Urinary bladder (tissue), 4 donors: ENCODE measurements around the gene DACT2. TPM values are rescaled to one million over a fixed set of nuclear protein-coding genes. Genes with fewer than 3 reads are reported as not detected.
"Not testable (repeated sequence)": the region's sequence is repeated elsewhere in the genome, so short reads cannot be mapped to it uniquely, and the experiment has no call there.

Experiments
- DNase-seq: peaks from one replicate; pipeline ENCODE4 v3.0.0-alpha.2; 2015; ENCODE audit errors: extremely low spot score
- H3K27ac ChIP-seq: one replicate; pipeline ENCODE4 v1.5.1; 2013; ENCODE audit warnings: low read depth, mild to moderate bottlenecking, moderate library complexity
- H3K36me3 ChIP-seq: one replicate; pipeline ENCODE4 v1.6.1; 2013; ENCODE audit warnings: mild to moderate bottlenecking, moderate library complexity; ENCODE audit not compliant: insufficient read depth
- H3K4me1 ChIP-seq: one replicate; pipeline ENCODE4 v1.6.1; 2013; ENCODE audit warnings: mild to moderate bottlenecking, moderate library complexity; ENCODE audit not compliant: insufficient read depth
- H3K4me3 ChIP-seq: one replicate; pipeline ENCODE4 v1.5.1; 2013; ENCODE audit warnings: low read depth, low read length
- WGBS: extraction: QIAGEN DNeasy Blood & Tissue Kit; methylation state at CpG from one replicate; pipeline ENCODE4 v1.1.7; 2013; 5-methylcytosine and 5-hydroxymethylcytosine counted together
- polyA plus RNA-seq: library from polyadenylated mRNA; stranded (reverse); fragments of 200-250 nt; gene quantifications from one replicate; pipeline ENCODE4 v1.2.3, GENCODE V29; 2013
- total RNA-seq: library from RNA; depleted of rRNA; stranded (reverse); fragments of >200 nt; gene quantifications from one replicate; pipeline ENCODE4 v1.2.3, GENCODE V29; 2014
- donor health status: healthy with polysubstance abuse.
- donor health status: healthy.

Gene DACT2
- total and polyA plus RNA-seq, 2 donors: 0.60 to 4.0 TPM

DNA sequence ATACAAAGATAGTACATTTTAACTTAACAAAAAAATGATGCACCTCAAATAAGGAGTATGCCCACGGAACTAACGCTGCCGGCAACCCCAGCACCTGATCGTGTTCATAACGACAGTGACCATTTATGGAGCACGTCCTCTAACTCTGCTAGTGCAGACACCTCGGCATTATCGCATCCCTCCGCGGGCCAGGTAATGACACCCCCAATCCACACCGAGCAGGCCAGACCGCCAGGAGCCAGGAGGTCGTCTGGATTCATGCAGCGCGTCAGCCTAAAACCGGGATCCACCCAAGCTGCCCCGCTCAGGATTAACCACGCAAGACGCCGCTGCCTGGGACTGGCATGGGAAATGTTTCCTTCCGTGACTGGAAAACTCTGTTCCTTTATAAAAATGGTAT, 34.1 kb downstream of the DACT2 start:
- WGBS: 96% methylated on average over 21 of the region's 21 CpGs
- Histone ChIP-seq H3K36me3 (no peaks in the 10 kb centered on the region), H3K27ac (no peak overlapping the region), H3K4me1 (no peaks in the 10 kb centered on the region), H3K4me3 (no peak overlapping the region)
- DNase-seq: no peak

DNA sequence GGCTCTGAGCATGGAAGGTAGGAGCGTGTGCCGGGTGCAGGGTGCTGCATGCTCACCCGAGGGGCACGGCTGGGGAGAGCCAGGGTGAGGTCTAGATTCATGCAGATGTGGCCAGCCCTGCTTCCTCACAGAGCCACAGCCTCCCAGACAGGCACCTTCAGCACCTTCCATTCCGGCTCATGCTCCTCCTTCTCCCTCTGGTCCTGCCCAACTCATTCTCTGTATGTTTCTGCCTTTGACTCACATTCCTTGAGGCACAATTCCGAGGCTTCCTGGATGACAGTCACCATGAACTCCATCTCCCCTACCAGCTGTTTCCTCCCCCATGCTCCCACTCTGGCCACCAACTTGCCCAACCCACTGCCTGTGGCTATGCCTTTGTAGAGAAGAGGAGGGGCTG, 35.4 kb downstream of the DACT2 start:
- no peaks in the 10 kb centered on the region for H3K36me3 ChIP-seq
- H3K4me1 ChIP-seq: no peaks in the 10 kb centered on the region
- no peak overlapping the region for H3K4me3 ChIP-seq
- no peak overlapping the region for H3K27ac ChIP-seq
- no peak for DNase-seq
- WGBS: 93% methylated on average over 6 of the region's 6 CpGs

- H3K36me3 ChIP-seq: no peaks in the 10 kb centered on the region
- 94% methylated on average over 14 of the region's 14 CpGs for WGBS
- H3K27ac ChIP-seq: no peak overlapping the region
- H3K4me1 ChIP-seq: no peaks in the 10 kb centered on the region
- DNase-seq: no peak
- H3K4me3 ChIP-seq: no peak overlapping the region
Observed at GRCh38 chr6:168283686-168284025, 35.9 kb downstream of the DACT2 start.

- no peak overlapping the region for H3K4me3 ChIP-seq
- no peak overlapping the region for H3K27ac ChIP-seq
- H3K36me3 ChIP-seq: no peaks in the 10 kb centered on the region
- WGBS: 93% methylated on average over 20 of the region's 20 CpGs
- DNase-seq: no peak
- no peaks in the 10 kb centered on the region for H3K4me1 ChIP-seq
Observed at GRCh38 chr6:168282985-168283685, 36.4 kb downstream of the DACT2 start.

DNA sequence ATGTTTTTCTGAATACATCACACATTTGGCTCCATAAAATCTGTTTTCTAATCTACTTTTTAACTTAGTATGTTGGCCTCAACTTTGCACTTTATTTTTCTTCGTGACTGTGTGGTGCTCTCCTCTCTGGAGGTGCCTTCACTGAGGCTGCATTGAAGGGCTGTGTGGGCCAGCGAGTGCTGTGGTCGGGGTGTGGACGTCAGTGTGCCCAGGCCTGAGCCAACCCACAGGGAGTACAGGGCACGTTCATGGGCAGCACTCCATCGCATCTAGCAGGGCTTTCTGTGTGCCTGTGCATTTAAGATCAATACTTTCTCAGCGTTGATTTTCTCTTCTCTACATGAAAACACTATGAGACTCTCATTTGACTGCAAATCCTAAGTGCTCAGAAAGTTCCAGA, 37.8 kb downstream of the DACT2 start:
- no peaks in the 10 kb centered on the region for H3K4me1 ChIP-seq
- no peak overlapping the region for H3K27ac ChIP-seq
- no peak for DNase-seq
- WGBS: 87% methylated on average over 7 of the region's 7 CpGs
- H3K36me3 ChIP-seq: no peaks in the 10 kb centered on the region
- H3K4me3 ChIP-seq: no peak overlapping the region

- WGBS: 96% methylated on average over 13 of the region's 13 CpGs
Observed at GRCh38 chr6:168281314-168281713, 38.3 kb downstream of the DACT2 start.

DNA sequence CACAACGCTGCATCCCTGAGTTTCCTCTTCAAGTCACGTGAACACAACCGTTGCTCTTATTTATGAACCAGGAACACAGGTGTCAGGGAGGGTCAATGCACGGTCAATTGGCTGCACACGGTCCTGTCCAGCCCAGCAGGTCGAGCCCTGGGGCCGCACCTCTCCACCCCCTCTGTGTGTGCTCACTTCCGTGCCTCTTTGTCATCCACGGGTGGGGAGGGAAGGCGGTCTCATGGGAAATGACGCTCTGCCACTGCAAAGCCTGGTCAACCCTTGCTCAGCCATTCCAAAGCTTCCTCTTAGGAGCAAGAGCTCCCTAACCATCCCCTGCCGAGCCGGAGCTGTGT, 38.7 kb downstream of the DACT2 start:
- Histone ChIP-seq H3K36me3 (no peaks in the 10 kb centered on the region), H3K4me3 (no peak overlapping the region), H3K27ac (no peak overlapping the region), H3K4me1 (no peaks in the 10 kb centered on the region)
- DNase-seq: no peak
- 76% methylated on average over 13 of the region's 13 CpGs for WGBS

More at GRCh38 chr6:168281314-168281713, 38.3 kb downstream of the DACT2 start:
- not testable (repeated sequence) for H3K4me3 ChIP-seq, H3K4me1 ChIP-seq, DNase-seq, H3K36me3 ChIP-seq, H3K27ac ChIP-seq

DNA sequence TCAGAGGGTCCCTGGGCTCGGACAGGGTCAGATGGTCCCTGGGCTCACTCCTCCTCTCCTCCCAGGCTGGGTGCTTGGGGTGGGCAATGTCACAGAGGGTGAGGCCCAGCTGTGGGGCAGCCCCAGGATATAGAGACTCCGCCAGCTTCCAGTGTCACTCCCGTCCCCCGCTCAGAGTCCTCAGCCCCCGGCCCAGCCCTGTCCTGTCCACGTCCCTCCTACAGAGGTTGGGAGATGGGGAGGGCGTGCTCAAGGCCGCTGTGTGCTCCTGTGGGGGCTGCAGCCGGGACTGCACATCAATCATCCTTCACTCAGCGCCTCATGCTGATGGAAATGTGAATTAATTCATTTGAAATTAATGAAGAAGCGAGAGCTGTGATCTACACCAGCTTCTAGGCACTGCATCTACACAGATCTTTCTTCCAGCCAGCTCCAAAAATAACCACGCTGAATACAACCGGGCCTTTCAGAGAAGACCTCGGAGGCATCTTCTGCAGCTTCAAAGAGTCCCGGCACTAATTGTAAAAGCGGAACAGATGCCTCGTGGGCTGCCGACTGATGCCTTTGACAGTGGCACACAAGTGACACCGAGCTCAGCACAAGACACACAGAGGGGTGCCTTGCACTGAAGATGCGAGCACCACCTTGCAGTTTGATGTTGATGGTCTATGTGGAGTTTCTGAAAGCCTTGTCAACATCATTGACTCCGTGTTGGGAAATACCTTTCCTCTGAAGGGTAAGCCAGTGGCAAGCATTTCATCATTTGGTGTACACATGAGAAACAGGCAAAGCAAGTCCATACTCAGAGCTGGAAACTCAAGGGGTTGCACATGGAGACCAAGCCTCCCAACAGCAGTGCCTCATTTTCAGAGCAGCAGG, 39.3 kb downstream of the DACT2 start:
- 80% methylated on average over 21 of the region's 21 CpGs for WGBS

DNA sequence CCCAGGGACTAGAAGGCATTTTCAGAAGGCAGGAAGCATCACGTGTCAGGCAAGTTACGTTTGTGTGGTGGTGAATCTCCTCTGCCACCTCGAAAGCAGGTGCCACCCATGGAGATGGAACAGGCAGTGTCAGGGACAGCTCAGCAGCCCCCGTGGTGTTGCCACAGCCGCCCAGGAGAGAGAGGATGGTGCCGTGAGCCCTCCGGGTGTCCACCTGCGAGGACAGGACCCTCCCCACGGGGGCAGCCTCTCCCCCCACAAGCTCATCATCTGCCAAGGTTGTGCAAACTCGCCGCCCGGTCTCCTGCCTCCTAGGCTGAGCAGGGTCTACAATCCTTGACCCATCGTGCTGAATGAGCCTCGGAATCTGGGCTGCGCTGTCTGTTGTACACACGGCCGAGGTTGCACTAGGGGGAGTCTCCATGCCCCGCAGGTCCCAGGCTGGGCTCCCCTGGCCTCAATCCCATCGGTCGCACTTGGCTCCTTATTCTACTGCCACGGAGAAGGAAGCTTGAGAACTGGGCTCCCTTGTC, 40.1 kb downstream of the DACT2 start:
- H3K27ac ChIP-seq: no peak overlapping the region
- WGBS: 85% methylated on average over 21 of the region's 21 CpGs
- no peak for DNase-seq
- no peaks in the 10 kb centered on the region for H3K4me1 ChIP-seq
- no peaks in the 10 kb centered on the region for H3K36me3 ChIP-seq
- H3K4me3 ChIP-seq: no peak overlapping the region

More for the DNA sequence above, 39.3 kb downstream of the DACT2 start:
- H3K36me3 ChIP-seq: no peaks in the 10 kb centered on the region
- no peaks in the 10 kb centered on the region for H3K4me1 ChIP-seq
- H3K4me3 ChIP-seq: no peak overlapping the region
- DNase-seq: no peak
- no peak overlapping the region for H3K27ac ChIP-seq

- no peak overlapping the region for H3K27ac ChIP-seq
- H3K4me1 ChIP-seq: no peaks in the 10 kb centered on the region
- no peak overlapping the region for H3K4me3 ChIP-seq
- DNase-seq: no peak
- H3K36me3 ChIP-seq: no peaks in the 10 kb centered on the region
- WGBS: 78% methylated on average over 15 of the region's 15 CpGs
Observed at GRCh38 chr6:168278904-168279303, 40.7 kb downstream of the DACT2 start.

DNA sequence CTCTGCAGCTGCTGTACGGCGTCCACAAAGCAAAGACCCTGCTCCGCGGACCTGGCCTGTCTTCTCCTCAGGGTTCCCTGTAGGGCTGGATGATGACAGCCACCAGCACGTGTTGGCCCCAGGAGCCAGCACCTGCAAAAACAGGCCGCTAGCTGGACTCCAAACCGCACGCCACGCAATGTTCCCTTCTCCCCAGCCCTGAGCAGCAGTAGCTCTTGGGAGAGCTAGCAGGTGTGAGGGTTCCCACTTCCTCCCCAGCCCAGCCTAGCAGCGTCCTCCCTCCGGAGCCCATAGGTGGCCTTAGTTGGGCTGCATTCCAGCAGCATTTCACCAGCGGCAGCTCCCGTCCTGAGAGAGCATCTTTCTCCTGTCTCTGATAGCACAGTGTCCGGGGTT, 42.3 kb downstream of the DACT2 start:
- WGBS: 82% methylated on average over 14 of the region's 14 CpGs
- H3K27ac ChIP-seq: no peak overlapping the region

DNA sequence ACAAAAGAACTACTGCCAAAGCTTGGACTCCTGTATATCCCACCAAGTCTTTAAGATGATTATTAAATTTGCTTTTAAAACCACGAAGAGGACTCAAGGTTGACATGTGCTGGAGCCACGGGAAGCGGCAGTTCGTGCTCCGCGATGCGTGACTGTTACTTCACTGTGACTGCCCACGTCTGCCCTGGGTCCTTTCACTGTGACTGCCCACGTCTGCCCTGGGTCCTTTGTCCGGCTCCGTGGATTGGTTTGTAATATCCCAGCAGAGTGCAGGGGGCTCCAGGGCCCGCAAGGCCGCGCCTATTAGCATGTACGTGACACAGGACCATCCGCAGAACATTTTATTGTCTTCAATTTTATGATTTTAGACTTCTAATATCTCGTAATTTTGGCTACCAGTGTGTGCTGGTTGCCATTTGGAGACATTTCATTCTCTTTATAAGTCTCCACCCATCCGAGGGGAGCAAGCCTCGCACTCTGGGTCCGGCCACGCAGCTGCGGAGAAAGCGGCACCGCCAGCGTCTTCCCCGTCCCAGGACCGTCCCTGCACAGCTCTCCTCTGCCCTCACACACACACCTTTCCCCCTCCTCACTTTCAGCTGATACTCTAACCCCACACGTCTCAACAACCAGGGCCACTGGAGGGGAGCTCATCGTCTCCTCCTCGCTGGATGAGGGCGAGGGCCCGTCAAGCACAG, 42.9 kb downstream of the DACT2 start:
- Histone ChIP-seq H3K4me3 (no peak overlapping the region), H3K36me3 (no peaks in the 10 kb centered on the region), H3K27ac (no peak overlapping the region), H3K4me1 (no peaks in the 10 kb centered on the region)
- WGBS: 92% methylated on average over 32 of the region's 32 CpGs
- DNase-seq: no peak

More for the DNA sequence above, 42.3 kb downstream of the DACT2 start:
- Histone ChIP-seq H3K4me1 (no peaks in the 10 kb centered on the region), H3K4me3 (no peak overlapping the region), H3K36me3 (no peaks in the 10 kb centered on the region)
- no peak for DNase-seq

- Histone ChIP-seq H3K4me1 (no peaks in the 10 kb centered on the region), H3K27ac (no peak overlapping the region), H3K4me3 (no peak overlapping the region), H3K36me3 (no peaks in the 10 kb centered on the region)
- DNase-seq: no peak
- 78% methylated on average over 12 of the region's 12 CpGs for WGBS
Observed at GRCh38 chr6:168275168-168275567, 44.4 kb downstream of the DACT2 start.
